ENCODE results near the gene FLII.
"Not testable (repeated sequence)": the region's sequence is repeated elsewhere in the genome, so short reads cannot be mapped to it uniquely, and the experiment has no call there.

Gene FLII

DNA sequence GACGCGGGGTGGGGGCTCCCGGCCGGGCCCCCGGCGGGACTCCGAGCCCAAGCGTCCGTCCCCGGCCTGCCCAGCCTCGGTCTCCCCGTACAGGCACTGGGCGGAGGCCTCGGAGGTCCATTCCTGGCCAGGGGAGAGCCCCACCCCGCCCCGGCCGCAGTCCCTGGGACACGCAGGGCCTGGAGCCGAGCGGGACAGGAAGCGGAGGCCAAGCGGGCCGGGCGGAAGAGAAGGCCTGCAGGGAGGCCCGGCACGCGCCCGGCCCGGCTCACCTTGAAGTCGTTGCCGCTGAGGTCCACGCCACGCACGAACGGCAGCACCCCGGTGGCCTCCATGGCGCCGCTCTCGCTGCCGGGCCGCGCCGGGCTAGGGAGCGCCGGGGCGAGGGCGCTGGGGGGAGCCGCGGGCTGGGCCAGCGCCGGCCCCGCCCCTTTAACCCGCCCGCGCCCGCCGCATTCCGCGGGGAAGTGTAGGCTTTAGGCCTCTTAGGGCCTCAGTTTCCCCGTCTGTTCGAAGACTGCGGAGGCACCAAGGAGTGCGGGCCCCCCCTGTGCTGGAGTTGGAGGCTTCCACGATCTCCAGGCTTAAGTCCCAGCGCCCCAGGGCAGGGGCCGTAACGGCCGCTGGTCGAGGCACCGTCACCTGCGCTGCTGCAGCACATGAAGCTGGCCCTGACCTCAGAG is at the start of gene FLII:
Gene FLII (minus strand): TSS at position 383 of the 683 bp plus-strand sequence. CDS start 48 bp downstream, at position 335.
- no peak for TF ChIP-seq CTCF (IDR thresholded peaks at IDR 0.05; ENCODE audit: insufficient read depth, low read depth, low read length, missing control alignments)
- peak within 1 kb of the TSS; percentile 83 for H3K4me3 ChIP-seq (ENCODE audit: low read depth, low read length)
- DNase-seq (ENCODE audit: low read depth) = peak; percentile 52

DNA sequence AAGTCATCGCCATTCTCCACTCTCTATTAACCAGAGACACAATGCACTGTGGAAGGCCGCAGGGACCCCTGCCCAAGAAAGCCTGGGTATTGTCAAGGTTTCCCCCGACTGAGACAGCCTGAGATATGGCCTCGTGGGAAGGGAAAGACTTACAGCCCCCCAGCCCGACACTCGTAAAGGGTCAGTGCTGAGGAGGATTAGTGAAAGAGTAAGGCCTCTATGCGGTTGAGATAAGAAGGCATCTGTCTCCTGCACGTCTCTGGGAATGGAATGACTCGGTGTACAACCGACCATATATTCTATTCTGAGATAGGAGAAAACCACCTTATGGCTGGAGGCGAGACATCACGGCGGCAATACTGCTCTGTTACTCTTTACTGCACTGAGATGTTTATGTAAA is 44.7 kb upstream of the FLII start:
- H3K4me3 ChIP-seq (ENCODE audit: low read depth, low read length) = not testable (repeated sequence)

DNA sequence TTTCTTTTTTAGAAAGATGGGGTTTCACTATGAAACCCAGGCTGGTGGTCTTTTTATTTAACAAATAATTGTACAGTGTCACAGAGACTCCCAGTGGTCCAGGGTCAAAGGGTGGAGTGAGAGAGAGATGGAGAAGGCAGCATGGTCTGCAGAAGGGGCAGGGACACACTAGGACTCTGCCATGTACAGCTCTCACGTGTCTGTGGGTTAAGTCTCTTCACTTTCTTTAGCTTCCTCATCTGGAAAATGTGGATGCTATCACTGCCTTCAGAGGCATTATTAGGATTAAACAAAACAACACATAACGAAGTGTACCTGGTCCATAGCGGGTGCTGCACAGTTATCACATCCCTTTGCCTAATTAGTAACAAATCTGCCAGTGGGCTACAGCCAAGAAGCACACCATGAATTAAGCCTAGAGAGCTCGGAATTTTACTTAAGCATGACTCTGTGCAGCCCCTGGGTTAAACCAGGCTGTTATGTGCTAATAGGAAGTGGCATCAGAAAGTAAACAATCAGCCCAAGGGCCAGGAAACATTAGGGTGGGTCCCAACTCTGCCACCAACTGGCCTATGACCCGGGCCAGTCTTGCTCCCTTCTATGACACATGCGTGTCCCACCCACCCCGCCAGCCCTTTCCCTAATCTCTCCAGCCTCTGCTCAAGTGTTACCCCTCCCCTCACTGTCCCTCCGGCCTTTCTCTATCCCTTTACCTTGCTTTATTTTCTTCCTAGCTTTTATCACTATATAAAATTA is 42.4 kb upstream of the FLII start:
- no peak for DNase-seq (ENCODE audit: low read depth)
- no peak overlapping the region for H3K4me3 ChIP-seq (ENCODE audit: low read depth, low read length)
- TF ChIP-seq CTCF (IDR thresholded peaks at IDR 0.05; ENCODE audit: insufficient read depth, low read depth, low read length, missing control alignments) = no peak

More for the DNA sequence above, 44.7 kb upstream of the FLII start:
- not testable (repeated sequence) for DNase-seq (ENCODE audit: low read depth)

DNA sequence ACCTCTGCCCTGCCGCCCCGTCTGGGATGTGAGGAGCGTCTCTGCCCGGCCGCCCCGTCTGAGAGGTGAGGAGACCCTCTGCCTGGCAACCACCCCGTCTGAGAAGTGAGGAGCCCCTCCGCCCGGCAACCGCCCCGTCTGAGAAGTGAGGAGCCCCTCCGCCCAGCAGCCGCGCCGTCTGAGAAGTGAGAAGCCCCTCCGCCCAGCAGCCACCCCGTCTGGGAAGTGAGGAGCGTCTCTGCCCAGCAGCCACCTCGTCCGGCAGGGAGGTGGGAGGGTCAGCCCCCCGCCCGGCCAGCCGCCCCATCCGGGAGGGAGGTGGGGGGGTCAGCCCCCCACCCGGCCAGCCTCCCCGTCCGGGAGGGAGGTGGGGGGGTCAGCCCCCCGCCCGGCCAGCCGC is 39.5 kb upstream of the FLII start:
- DNase-seq (ENCODE audit: low read depth) = not testable (repeated sequence)

GRCh38 chr17:18291718-18292540 is 33.4 kb upstream of the FLII start:
- no peak overlapping the region for H3K4me3 ChIP-seq (ENCODE audit: low read depth, low read length)
- no peak for TF ChIP-seq CTCF (IDR thresholded peaks at IDR 0.05; ENCODE audit: insufficient read depth, low read depth, low read length, missing control alignments)
- no peak for DNase-seq (ENCODE audit: low read depth)

More for the DNA sequence above, 39.5 kb upstream of the FLII start:
- H3K4me3 ChIP-seq (ENCODE audit: low read depth, low read length) = not testable (repeated sequence)

- DNase-seq (ENCODE audit: low read depth) = no peak
- no peak overlapping the region for H3K4me3 ChIP-seq (ENCODE audit: low read depth, low read length)
- no peak for TF ChIP-seq CTCF (IDR thresholded peaks at IDR 0.05; ENCODE audit: insufficient read depth, low read depth, low read length, missing control alignments)
Measured at GRCh38 chr17:18285296-18285695, 26.8 kb upstream of the FLII start.

DNA sequence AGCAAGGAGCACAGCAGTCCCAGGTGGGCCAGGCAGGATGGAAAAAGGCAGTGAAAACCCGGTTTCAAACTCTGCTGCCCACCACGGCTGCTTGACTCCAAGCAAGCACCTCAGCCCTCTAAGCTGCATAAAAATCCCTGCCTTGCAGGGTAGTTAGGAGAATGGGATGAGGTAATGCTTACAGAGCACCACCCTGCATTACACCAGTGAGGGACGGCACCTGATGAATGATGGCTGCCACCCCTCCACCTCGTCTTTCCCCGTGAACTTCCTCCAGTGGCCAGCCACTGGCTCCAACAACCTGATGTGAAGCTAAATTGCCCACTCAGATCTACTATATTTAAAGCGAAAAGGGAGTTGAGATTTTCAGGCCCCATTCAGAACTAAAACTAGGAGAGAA is 23.2 kb upstream of the FLII start:
- H3K4me3 ChIP-seq (ENCODE audit: low read depth, low read length) = no peak overlapping the region
- DNase-seq (ENCODE audit: low read depth) = no peak
- TF ChIP-seq CTCF (IDR thresholded peaks at IDR 0.05; ENCODE audit: insufficient read depth, low read depth, low read length, missing control alignments) = no peak
